Activated CD8-positive, alpha-beta T cell treated with anti-CD3 and anti-CD28 coated beads, Interleukin-2, amount 10 ng/mL, durations not matched to agents 7 days and 5 days (primary cell): Measurements from ENCODE around the gene JMJD6. TPM values are rescaled to one million over a fixed set of nuclear protein-coding genes. Genes with fewer than 3 reads are reported as not detected.

Source experiments
- microRNA-seq: library from miRNA; unstranded; fragments of <30 nt; microRNA quantifications from one replicate; pipeline ENCODE4 v1.2.0, GENCODE V29; 2022
- total RNA-seq, 2 experiments: library from RNA; stranded (reverse); gene quantifications; one replicate each; pipeline ENCODE4 v1.2.3, GENCODE V29; 2021

The JMJD6 gene
- total RNA-seq, 2 experiments from 2014 or later, result 59.3 to 61.2 TPM

Small RNA genes within 50 kb of the gene (microRNA-seq; reads per million reads assigned to microRNA genes)
- 4.0 reads per million for gene MIR636

Other genes starting within 250 kb of the JMJD6 start
- gene RHBDF2, start 225.2 kb downstream of the JMJD6 start, total RNA-seq, result 10 to 100 TPM; 51.4 to 52.1 TPM
- under 1 TPM in 1 of 2 experiments, not detected in 1; 0.40 TPM for gene CYGB, start 188.9 kb downstream of the JMJD6 start, total RNA-seq
- not detected for gene PRCD, start 186.6 kb downstream of the JMJD6 start, total RNA-seq
- gene ST6GALNAC2, start 140.7 kb downstream of the JMJD6 start, total RNA-seq, result not detected
- not detected for gene ST6GALNAC1, start 82.8 kb downstream of the JMJD6 start, total RNA-seq
- gene MXRA7, start 15.6 kb downstream of the JMJD6 start, total RNA-seq, result 10 to 100 TPM; 12.4 to 13.3 TPM
- gene METTL23, start 233 bp upstream of the JMJD6 start, total RNA-seq, result 10 to 100 TPM; 39.6 to 44.7 TPM
- 100 to 1,000 TPM; 420 to 444 TPM for gene SRSF2, start 10.7 kb upstream of the JMJD6 start, total RNA-seq
- gene MFSD11, start 11.5 kb upstream of the JMJD6 start, total RNA-seq, result 10 to 100 TPM; 22.1 to 22.8 TPM
- under 1 TPM in 1 of 2 experiments, not detected in 1; 0.26 TPM for gene MGAT5B, start 141.8 kb upstream of the JMJD6 start, total RNA-seq